Calu3 (cell line): ENCODE measurements around the gene COX4I2. TPM values are rescaled to one million over a fixed set of nuclear protein-coding genes. Genes with fewer than 3 reads are reported as not detected.
"Not testable (repeated sequence)": the region's sequence is repeated elsewhere in the genome, so short reads cannot be mapped to it uniquely, and the experiment has no call there.

Experiments
- BruUV-seq: library from RNA; stranded (reverse); fragments of 400-500 nt; replicated peaks from 2 replicates; lab custom pipeline; 2021; lab: Mats Ljungman, UMichigan
- CTCF ChIA-PET: fragments of 300-600 bp; sonication (Branson Sonifier 250); formaldehyde crosslinking; loops from one replicate; lab custom pipeline; 2022; ENCODE audit warnings: antibody characterized with exemption; lab: Charles Lee
- DNase-seq: peaks from one replicate; pipeline ENCODE4 v3.0.0; 2022
- H3K27ac Mint-ChIP-seq: one replicate; pipeline ENCODE4 v1.8.0; 2022; ENCODE audit warnings: mixed read lengths; ENCODE audit not compliant: unreplicated experiment
- H3K27me3 Mint-ChIP-seq: one replicate; pipeline ENCODE4 v1.8.0; 2022; ENCODE audit warnings: mixed read lengths; ENCODE audit not compliant: unreplicated experiment
- H3K36me3 Mint-ChIP-seq: one replicate; pipeline ENCODE4 v1.8.0; 2022; ENCODE audit warnings: mild to moderate bottlenecking, moderate library complexity, mixed read lengths; ENCODE audit not compliant: insufficient read depth, unreplicated experiment
- H3K4me1 Mint-ChIP-seq: one replicate; pipeline ENCODE4 v1.8.0; 2022; ENCODE audit warnings: mild to moderate bottlenecking, low read depth, mixed read lengths; ENCODE audit not compliant: unreplicated experiment
- H3K4me3 Mint-ChIP-seq: one replicate; pipeline ENCODE4 v1.8.0; 2022; ENCODE audit warnings: mild to moderate bottlenecking, low read depth, moderate library complexity, mixed read lengths; ENCODE audit not compliant: unreplicated experiment
- H3K9me3 Mint-ChIP-seq: one replicate; pipeline ENCODE4 v1.8.0; 2022; ENCODE audit warnings: low read depth, mixed read lengths; ENCODE audit not compliant: unreplicated experiment
- intact Hi-C: fragments of 100-400 bp; cut with micrococcal nuclease; formaldehyde crosslinking; loops from one replicate; pipeline ENCODE4 v1.10.0; 2022; ENCODE audit not compliant: unreplicated experiment
- total RNA-seq: library from RNA; stranded (reverse); gene quantifications from 2 replicates; pipeline ENCODE4 v1.2.3, GENCODE V29; 2022
- TF ChIP-seq, protein P1 (sequence below): fragments of 200-600 bp; IDR thresholded peaks from one replicate; pipeline ENCODE4 v1.8.0; 2022; ENCODE audit warnings: antibody characterized with exemption; ENCODE audit not compliant: unreplicated experiment

The COX4I2 gene
- total RNA-seq, 1 experiment from 2014 or later = not detected

DNA sequence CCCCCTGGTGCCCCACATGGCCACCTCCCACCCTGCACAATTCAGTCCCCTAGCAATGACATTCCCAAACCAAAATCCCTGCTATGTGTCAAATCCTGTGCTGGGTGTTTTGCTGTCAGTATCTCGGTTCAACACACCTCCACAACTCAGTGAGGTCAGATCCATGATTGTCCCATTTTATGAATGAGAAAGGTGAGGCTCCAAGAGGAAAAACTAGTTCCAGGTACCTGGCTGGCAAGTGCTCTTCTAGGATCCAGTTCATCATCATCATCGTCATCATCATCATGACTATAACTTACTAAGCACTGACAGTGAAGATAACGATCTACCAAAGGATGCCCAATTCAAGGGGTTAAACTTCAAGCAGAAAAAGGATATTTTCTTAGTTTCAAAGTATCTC, 17.5 kb upstream of the COX4I2 start:
- TF ChIP-seq, protein P1, sequence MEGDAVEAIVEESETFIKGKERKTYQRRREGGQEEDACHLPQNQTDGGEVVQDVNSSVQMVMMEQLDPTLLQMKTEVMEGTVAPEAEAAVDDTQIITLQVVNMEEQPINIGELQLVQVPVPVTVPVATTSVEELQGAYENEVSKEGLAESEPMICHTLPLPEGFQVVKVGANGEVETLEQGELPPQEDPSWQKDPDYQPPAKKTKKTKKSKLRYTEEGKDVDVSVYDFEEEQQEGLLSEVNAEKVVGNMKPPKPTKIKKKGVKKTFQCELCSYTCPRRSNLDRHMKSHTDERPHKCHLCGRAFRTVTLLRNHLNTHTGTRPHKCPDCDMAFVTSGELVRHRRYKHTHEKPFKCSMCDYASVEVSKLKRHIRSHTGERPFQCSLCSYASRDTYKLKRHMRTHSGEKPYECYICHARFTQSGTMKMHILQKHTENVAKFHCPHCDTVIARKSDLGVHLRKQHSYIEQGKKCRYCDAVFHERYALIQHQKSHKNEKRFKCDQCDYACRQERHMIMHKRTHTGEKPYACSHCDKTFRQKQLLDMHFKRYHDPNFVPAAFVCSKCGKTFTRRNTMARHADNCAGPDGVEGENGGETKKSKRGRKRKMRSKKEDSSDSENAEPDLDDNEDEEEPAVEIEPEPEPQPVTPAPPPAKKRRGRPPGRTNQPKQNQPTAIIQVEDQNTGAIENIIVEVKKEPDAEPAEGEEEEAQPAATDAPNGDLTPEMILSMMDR = no peak
- no peaks in the 10 kb centered on the region for H3K36me3 Mint-ChIP-seq
- H3K27me3 Mint-ChIP-seq = no peaks in the 10 kb centered on the region
- CTCF ChIA-PET = no interaction called here
- H3K9me3 Mint-ChIP-seq = no peaks in the 10 kb centered on the region
- BruUV-seq = no TSS peak
- intact Hi-C loops = no loop called here
- no peak overlapping the region for H3K4me3 Mint-ChIP-seq
- H3K27ac Mint-ChIP-seq = no peak overlapping the region
- no peak for DNase-seq
- H3K4me1 Mint-ChIP-seq = no peaks in the 10 kb centered on the region

DNA sequence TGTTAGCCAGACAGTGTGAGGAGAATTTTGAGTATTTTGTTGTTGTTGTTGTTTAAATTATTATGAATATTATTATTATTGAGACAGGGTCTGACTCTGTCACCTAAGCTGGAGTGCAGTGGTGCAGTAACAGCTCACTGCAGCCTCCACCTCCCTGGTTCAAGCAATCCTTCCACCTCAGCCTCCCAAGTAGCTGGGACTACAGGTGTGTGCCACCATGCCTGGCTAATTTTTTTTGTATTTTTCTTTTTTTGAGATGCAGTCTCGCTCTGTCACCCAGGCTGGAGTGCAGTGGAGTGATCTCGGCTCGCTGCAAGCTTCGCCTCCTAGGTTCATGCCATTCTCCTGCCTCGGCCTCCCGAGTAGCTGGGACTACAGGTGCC, 14.6 kb upstream of the COX4I2 start:
- intact Hi-C loops = not testable (repeated sequence)
- CTCF ChIA-PET = interaction anchor here (0.6 to 1.1 kb wide), 2 partner anchors 10 to 120 kb away, joined by 3 to 4 read pairs; no protein-coding TSS in a partner anchor

DNA sequence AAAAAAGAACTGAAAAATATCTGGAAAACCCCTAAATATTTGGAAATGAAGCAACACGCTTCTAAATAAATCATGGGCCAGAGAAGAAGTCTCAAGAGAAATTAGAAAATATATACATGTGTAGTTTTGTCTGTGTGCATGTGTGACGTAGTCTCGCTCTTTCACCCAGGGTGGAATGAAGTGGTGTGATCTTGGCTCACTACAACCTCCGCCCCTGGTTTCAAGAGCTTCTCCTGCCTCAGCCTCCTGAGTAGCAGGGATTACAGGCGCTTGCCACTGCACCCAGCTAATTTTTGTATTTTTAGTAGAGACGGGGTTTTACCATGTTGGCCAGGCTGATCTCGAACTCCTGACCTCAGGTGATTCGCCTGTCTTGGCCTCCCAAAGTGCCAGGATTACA, 11.2 kb upstream of the COX4I2 start:
- H3K36me3 Mint-ChIP-seq, DNase-seq, H3K4me1 Mint-ChIP-seq, intact Hi-C loops, H3K27me3 Mint-ChIP-seq, H3K4me3 Mint-ChIP-seq, BruUV-seq, H3K27ac Mint-ChIP-seq, H3K9me3 Mint-ChIP-seq: not testable (repeated sequence)
- CTCF ChIA-PET = interaction anchor here (0.6 to 0.7 kb wide), 2 partner anchors 13 to 35 kb away, joined by 3 to 4 read pairs; no protein-coding TSS in a partner anchor

More for the DNA sequence above, 14.6 kb upstream of the COX4I2 start:
- not testable (repeated sequence) for BruUV-seq, H3K9me3 Mint-ChIP-seq, H3K36me3 Mint-ChIP-seq, DNase-seq, H3K4me1 Mint-ChIP-seq, H3K27me3 Mint-ChIP-seq, H3K4me3 Mint-ChIP-seq, H3K27ac Mint-ChIP-seq

DNA sequence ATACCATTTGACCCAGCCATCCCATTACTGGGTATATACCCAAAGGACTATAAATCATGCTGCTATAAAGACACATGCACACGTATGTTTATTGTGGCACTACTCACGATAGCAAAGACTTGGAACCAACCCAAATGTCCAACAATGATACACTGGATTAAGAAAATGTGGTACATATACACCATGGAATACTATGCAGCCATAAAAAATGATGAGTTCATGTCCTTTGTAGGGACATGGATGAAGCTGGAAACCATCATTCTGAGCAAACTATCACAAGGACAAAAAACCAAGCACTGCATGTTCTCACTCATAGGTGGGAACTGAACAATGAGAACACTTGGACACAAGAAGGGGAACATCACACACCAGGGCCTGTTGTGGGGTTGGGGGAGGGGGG, 9.7 kb upstream of the COX4I2 start:
- H3K27ac Mint-ChIP-seq, BruUV-seq, intact Hi-C loops, H3K4me3 Mint-ChIP-seq, DNase-seq, CTCF ChIA-PET, H3K9me3 Mint-ChIP-seq, H3K27me3 Mint-ChIP-seq, H3K36me3 Mint-ChIP-seq, H3K4me1 Mint-ChIP-seq: not testable (repeated sequence)

- CTCF ChIA-PET = no interaction called here
- TF ChIP-seq, protein P1 = no peak
- H3K27ac Mint-ChIP-seq = no peak overlapping the region
- no peak overlapping the region for H3K4me3 Mint-ChIP-seq
- H3K4me1 Mint-ChIP-seq = no peaks in the 10 kb centered on the region
- H3K36me3 Mint-ChIP-seq = no peaks in the 10 kb centered on the region
- H3K27me3 Mint-ChIP-seq = no peaks in the 10 kb centered on the region
- intact Hi-C loops = no loop called here
- H3K9me3 Mint-ChIP-seq = no peaks in the 10 kb centered on the region
- no TSS peak for BruUV-seq
- no peak for DNase-seq
These were observed 7.4 kb upstream of the COX4I2 start for GRCh38 chr20:31630187-31630790.
